OCI-LY7 (cell line): ENCODE data around the gene IFT43. TPM values are rescaled to one million over a fixed set of nuclear protein-coding genes. Genes with fewer than 3 reads are reported as not detected.

Experiments used
- BruUV-seq: library from RNA; stranded (reverse); fragments of 400-500 nt; replicated peaks from 2 replicates; lab custom pipeline; 2021; lab: Mats Ljungman, UMichigan
- CTCF ChIA-PET: fragments of 300-600 bp; sonication (Branson Sonifier 250); formaldehyde crosslinking; loops from one replicate; lab custom pipeline; 2022; ENCODE audit warnings: antibody characterized with exemption; ENCODE audit not compliant: unreplicated experiment; lab: Charles Lee
- POLR2A ChIA-PET: fragments of 300-600 bp; sonication (Branson Sonifier 250); formaldehyde crosslinking; loops from one replicate; lab custom pipeline; 2022; ENCODE audit warnings: antibody characterized with exemption; lab: Charles Lee
- DNase-seq: peaks from one replicate; pipeline ENCODE4 v3.0.0-alpha.2; 2015; ENCODE audit warnings: low spot score
- H2AFZ ChIP-seq: fragments of 200-600 bp; sonication (generic), shearing (Covaris generic); 2 replicates; pipeline ENCODE4 v1.6.1; 2014; ENCODE audit warnings: mild to moderate bottlenecking, antibody characterized with exemption, low read length, moderate library complexity
- H3K27ac ChIP-seq: fragments of 200-600 bp; sonication (generic); 2 replicates; pipeline ENCODE4 v1.5.1; 2014; ENCODE audit warnings: mixed run types, low read depth, mild to moderate bottlenecking, moderate library complexity, low read length, inconsistent platforms; ENCODE audit not compliant: poor library complexity, severe bottlenecking
- H3K36me3 ChIP-seq: fragments of 200-600 bp; sonication (generic); 2 replicates; pipeline ENCODE4 v1.6.1; 2014; ENCODE audit warnings: mild to moderate bottlenecking, antibody characterized with exemption, low read length, moderate library complexity, mixed read lengths; ENCODE audit not compliant: insufficient read depth
- H3K4me1 ChIP-seq: fragments of 200-600 bp; sonication (generic); 2 replicates; pipeline ENCODE4 v1.5.1; 2014; ENCODE audit warnings: mild to moderate bottlenecking, low read length; ENCODE audit not compliant: insufficient read depth, poor library complexity, severe bottlenecking
- H3K4me2 ChIP-seq: fragments of 200-600 bp; sonication (generic); 2 replicates; pipeline ENCODE4 v1.6.1; 2014; ENCODE audit warnings: mild to moderate bottlenecking, low read length
- H3K4me3 ChIP-seq: fragments of 200-600 bp; sonication (generic); 2 replicates; pipeline ENCODE4 v1.5.1; 2014; ENCODE audit warnings: mild to moderate bottlenecking, low read depth, low read length; ENCODE audit not compliant: poor library complexity, severe bottlenecking
- H3K79me2 ChIP-seq: fragments of 200-600 bp; sonication (generic); 2 replicates; pipeline ENCODE4 v1.6.1; 2016; ENCODE audit warnings: low read depth, mild to moderate bottlenecking, low read length, moderate library complexity, mixed read lengths; ENCODE audit not compliant: insufficient read depth
- H3K9me2 ChIP-seq: fragments of 200-600 bp; sonication (generic); 2 replicates; pipeline ENCODE4 v1.6.1; 2016; ENCODE audit warnings: mild to moderate bottlenecking, low read length, mixed read lengths; ENCODE audit not compliant: insufficient read depth
- H3K9me3 ChIP-seq: fragments of 200-600 bp; sonication (generic); 2 replicates; pipeline ENCODE4 v1.6.1; 2014; ENCODE audit warnings: mild to moderate bottlenecking, mixed run types, low read length, mixed read lengths
- H4K20me1 ChIP-seq: fragments of 200-600 bp; sonication (generic); 2 replicates; pipeline ENCODE4 v1.6.1; 2014; ENCODE audit warnings: mild to moderate bottlenecking, antibody characterized with exemption, low read length, moderate library complexity, mixed read lengths; ENCODE audit not compliant: insufficient read depth
- EZH2phosphoT487 ChIP-seq: fragments of 200-600 bp; sonication (generic); IDR thresholded peaks from 2 replicates; pipeline ENCODE4 v1.6.1; 2018; ENCODE audit warnings: low read depth, borderline replicate concordance, mild to moderate bottlenecking, mixed run types, antibody characterized with exemption, low read length, moderate library complexity, mixed read lengths
- intact Hi-C: fragments of 100-400 bp; cut with micrococcal nuclease; formaldehyde crosslinking; loops from one replicate; pipeline ENCODE4 v1.10.0; 2022; ENCODE audit not compliant: unreplicated experiment
- total RNA-seq, 2 experiments: library from RNA; depleted of rRNA in 1 of 2; stranded (reverse); fragments of >200 nt in 1 of 2; shearing (Covaris generic) in 1 of 2; gene quantifications; 2 replicates each; pipeline ENCODE4 v1.2.3, GENCODE V29; 2014 to 2022
- TF ChIP-seq, protein P1 (sequence below): fragments of 200-600 bp; sonication (generic); conservative IDR thresholded peaks from 2 replicates; pipeline ENCODE4 v1.5.1; 2014; ENCODE audit warnings: mild to moderate bottlenecking, antibody characterized with exemption, low read length, moderate library complexity, mixed read lengths

IFT43 gene
- total RNA-seq, 2 experiments from 2014 or later = 9.3 to 13.6 TPM

DNA sequence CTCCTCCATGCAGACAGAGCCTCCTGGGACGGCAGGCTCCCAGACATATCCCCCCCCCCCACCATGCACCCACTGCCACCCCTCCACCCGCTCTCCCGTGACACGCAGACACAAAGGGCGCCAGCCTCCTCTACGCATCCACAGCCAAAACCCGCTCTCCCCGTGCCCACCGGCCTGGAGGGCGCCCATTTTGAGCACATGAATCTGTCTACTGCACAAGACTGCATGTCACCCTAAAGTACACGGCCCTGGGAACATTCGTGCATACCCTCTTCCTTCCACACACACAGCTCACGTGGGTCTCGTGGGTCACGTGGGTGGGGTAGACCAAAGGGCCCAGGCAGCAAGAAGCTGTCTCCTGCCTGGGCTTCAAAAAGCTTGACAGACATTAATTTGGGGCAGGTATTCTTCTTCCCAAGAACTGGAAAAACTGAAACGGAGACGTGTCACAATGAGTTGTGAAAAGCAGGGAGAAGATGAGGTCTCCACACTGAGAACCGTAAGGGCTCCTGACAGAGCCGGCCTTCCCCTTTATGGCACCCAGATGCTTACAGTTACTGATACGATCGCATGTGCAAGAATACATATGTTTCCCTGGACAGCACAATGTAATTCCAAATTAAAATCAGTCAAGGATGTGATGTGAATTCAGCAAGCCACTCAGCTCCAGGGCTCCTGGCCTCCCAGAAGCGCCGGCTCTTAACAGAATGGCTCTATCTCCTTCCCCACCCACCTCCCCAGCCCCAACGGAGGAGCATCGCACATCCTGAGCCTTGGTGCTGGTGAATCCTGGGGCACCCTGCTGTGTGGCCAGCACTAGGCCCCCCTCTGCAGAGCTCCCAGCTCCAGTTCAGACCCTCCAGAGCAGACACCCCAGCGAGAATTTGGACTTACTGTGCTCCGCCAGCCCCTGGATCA, 5.7 kb upstream of the IFT43 start:
- Histone ChIP-seq H3K4me2 (no peak overlapping the region), H3K9me2 (no peaks in the 10 kb centered on the region), H3K9me3 (no peaks in the 10 kb centered on the region), H2AFZ (no peak overlapping the region), H3K4me1 (peaks cover 51% of the 10 kb centered on the region), H4K20me1 (no peaks in the 10 kb centered on the region), H3K36me3 (no peaks in the 10 kb centered on the region), H3K79me2 (no peaks in the 10 kb centered on the region), H3K27ac (no peak overlapping the region), H3K4me3 (no peak overlapping the region)
- ChIA-PET CTCF (interaction anchor here (1.4 to 1.8 kb wide), 2 partner anchors 73 to 269 kb away, joined by 3 to 12 read pairs; no protein-coding TSS in a partner anchor), POLR2A (interaction anchor here (0.9 kb wide), 1 partner anchor 72 kb away, joined by 3 read pairs; no protein-coding TSS in a partner anchor)
- DNase-seq = no peak
- intact Hi-C loops = loop anchor here (2.0 kb wide), 1 partner anchor 19 kb away; no protein-coding TSS in a partner anchor
- BruUV-seq = no TSS peak
- TF ChIP-seq, protein P1, sequence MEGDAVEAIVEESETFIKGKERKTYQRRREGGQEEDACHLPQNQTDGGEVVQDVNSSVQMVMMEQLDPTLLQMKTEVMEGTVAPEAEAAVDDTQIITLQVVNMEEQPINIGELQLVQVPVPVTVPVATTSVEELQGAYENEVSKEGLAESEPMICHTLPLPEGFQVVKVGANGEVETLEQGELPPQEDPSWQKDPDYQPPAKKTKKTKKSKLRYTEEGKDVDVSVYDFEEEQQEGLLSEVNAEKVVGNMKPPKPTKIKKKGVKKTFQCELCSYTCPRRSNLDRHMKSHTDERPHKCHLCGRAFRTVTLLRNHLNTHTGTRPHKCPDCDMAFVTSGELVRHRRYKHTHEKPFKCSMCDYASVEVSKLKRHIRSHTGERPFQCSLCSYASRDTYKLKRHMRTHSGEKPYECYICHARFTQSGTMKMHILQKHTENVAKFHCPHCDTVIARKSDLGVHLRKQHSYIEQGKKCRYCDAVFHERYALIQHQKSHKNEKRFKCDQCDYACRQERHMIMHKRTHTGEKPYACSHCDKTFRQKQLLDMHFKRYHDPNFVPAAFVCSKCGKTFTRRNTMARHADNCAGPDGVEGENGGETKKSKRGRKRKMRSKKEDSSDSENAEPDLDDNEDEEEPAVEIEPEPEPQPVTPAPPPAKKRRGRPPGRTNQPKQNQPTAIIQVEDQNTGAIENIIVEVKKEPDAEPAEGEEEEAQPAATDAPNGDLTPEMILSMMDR = no peak
- TF ChIP-seq EZH2phosphoT487 = no peak

DNA sequence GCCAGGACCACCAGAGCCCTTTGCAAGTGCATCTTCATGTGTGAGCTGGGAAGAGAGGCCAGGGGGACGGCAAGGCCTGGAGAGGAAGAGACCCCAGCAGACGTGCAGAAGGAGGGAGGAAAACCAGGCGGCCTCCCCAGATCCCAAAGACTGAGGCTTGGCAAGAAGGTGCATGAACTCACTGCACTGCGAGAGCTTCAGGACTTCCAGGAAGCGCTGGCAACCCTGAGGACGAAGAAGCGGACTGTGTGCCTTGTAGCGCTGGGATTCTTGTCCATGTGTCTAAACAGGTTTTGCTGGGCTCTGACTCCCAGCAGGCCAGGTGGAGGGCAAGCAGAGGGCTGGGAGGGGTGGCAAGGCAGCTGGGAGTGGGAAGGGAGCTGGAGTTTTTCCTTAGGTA, 4.7 kb upstream of the IFT43 start:
- TF ChIP-seq EZH2phosphoT487 = no peak
- TF ChIP-seq, protein P1 = no peak
- H3K36me3 ChIP-seq = no peaks in the 10 kb centered on the region
- H3K4me1 ChIP-seq = peaks cover 51% of the 10 kb centered on the region
- no peaks in the 10 kb centered on the region for H3K9me2 ChIP-seq
- H3K79me2 ChIP-seq = no peaks in the 10 kb centered on the region
- H3K27ac ChIP-seq = no peak overlapping the region
- ChIA-PET POLR2A (no interaction called here), CTCF (interaction anchor here (1.2 kb wide), 1 partner anchor 74 kb away, joined by 3 read pairs; no protein-coding TSS in a partner anchor)
- no TSS peak for BruUV-seq
- no peaks in the 10 kb centered on the region for H3K9me3 ChIP-seq
- peak overlapping the region; percentile 98; the same call in 1 of the 2 replicates for H3K4me2 ChIP-seq
- intact Hi-C loops = no loop called here
- H4K20me1 ChIP-seq = no peaks in the 10 kb centered on the region
- H3K4me3 ChIP-seq = no peak overlapping the region
- H2AFZ ChIP-seq = no peak overlapping the region
- no peak for DNase-seq
